ENCODE measurements around the gene ZNF774.
"Not testable (repeated sequence)": the region's sequence is repeated elsewhere in the genome, so short reads cannot be mapped to it uniquely, and the experiment has no call there.

The ZNF774 gene

GRCh38 chr15:90344662-90345061 is 7.4 kb upstream of the ZNF774 start:
- no peak for DNase-seq (ENCODE audit: low read depth in 1 of 2, low spot score in 1 of 2)

DNA sequence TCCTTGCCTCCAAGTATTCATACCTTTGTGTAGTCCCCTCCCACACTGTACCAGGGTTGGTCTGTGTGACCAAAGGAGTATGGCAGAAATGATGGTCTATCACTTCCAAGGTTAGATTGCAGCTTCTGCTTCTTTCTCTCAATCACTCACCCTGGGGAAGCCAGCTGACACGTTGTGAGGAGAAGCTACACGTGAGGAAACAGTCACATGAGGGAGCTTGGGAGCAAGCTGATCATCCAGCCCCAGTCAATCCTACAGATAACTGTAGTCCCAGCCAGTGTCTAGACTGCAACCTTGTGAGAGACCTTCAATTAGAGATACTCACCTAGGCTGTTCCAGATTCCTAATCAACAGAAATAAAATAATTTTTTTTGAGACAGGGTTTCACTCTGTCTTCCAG is 6.2 kb upstream of the ZNF774 start:
- DNase-seq (ENCODE audit: low read depth in 1 of 2, low spot score in 1 of 2), result no peak

DNA sequence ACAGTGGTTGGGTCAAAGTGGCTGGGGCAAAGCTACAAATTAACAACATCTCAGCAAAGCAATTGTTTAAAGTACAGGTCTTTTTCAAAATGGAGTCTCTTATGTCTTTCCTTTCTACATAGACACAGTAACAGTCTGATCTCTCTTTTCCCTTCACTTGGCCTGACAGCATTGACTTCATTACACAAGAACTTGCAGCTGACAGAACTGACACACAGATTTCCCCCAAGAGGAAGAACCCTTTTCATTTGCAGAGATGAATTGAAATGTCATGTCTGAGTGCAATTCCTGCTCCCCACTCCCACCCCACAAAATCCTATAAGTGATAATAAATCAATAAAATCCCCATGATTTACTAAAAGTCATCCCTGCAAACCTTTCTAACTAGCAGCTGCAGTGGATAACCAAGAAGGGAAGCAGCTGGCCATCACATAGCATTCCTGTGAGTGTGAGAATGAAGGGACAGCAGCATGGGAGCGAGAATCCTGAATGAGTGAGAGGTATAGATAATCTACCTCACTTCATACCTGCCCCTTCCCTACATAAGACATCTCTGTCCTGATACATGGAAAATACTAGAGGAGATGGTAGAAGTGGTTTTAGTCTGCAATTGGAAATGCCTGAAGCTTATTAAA is 4.5 kb upstream of the ZNF774 start:
- not testable (repeated sequence) for DNase-seq (ENCODE audit: low read depth in 1 of 2, low spot score in 1 of 2)

GRCh38 chr15:90348456-90348855 is 3.6 kb upstream of the ZNF774 start:
- DNase-seq (ENCODE audit: low read depth in 1 of 2, low spot score in 1 of 2), result no peak

GRCh38 chr15:90349072-90349471 is 3.0 kb upstream of the ZNF774 start:
- DNase-seq (ENCODE audit: low read depth in 1 of 2, low spot score in 1 of 2), result no peak

DNA sequence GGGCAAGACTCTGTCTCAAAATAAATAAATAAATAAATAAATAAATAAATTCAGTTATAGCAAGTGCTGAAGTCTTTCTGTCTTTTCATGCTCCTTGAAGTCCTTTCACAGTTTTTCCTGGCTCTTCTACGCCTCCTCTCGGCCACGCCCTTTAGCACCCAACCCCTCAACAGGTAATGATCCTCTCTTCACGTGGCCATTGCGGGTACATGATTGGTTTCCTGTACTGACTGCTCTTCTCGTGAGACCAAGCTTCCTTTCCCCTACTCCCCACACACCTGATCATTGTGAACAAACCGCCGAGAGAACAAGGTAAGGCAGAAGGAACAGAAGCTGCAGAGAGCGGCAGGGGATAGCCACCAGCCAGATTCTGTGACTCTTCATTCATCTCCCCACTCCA is 2.3 kb upstream of the ZNF774 start:
- no peak for DNase-seq (ENCODE audit: low read depth in 1 of 2, low spot score in 1 of 2)

- no peak for DNase-seq (ENCODE audit: low read depth in 1 of 2, low spot score in 1 of 2)
These were observed 491 bp upstream of the ZNF774 start for GRCh38 chr15:90351479-90352106.

DNA sequence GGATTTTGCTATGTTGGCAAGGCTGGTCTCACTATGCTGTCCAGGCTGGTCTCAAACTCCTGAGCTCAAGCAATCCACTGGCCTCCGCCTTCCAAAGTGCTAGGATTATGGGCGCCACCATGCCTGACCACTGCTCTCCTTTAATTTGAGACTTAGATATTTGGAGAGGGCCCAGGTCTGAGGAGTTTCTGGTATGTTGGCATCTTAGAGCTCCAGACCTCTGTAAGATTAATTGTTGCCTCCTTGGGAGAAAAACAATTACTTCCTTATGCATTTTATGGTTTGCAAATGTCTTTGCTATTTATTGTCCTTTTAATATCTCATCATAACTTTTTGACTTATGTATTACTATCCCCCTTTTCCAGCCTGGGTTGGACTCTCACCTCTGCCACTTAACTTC is 2.9 kb downstream of the ZNF774 start:
- no peak for DNase-seq (ENCODE audit: low read depth in 1 of 2, low spot score in 1 of 2)

- no peak for DNase-seq (ENCODE audit: low read depth in 1 of 2, low spot score in 1 of 2)
These were observed 6.3 kb downstream of the ZNF774 start for GRCh38 chr15:90358124-90359033.

- no peak for DNase-seq (ENCODE audit: low read depth in 1 of 2, low spot score in 1 of 2)
These were observed 8.7 kb downstream of the ZNF774 start for GRCh38 chr15:90360746-90361145.

GRCh38 chr15:90362936-90363212 is 10.8 kb downstream of the ZNF774 start:
- DNase-seq (ENCODE audit: low read depth in 1 of 2, low spot score in 1 of 2), result no peak

DNA sequence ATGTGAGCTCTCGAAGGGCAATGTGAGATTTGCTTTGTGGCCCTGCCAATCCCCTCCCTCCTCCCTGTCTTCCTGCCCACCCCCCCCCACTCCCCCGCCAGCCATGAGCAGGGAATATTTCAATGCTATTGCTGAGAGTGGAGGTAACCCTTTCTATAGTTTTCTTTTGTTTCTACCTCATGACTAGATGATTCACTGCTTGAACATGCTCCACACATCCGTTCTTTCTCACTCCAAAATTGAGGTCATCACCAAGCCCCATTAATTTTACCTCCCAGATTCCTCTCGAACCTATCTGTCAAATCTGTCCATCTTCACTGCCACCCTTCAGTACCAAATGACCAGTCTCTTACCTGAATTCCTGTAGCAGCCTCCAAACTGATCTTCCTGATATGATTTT is 12.2 kb downstream of the ZNF774 start:
- no peak for DNase-seq (ENCODE audit: low read depth in 1 of 2, low spot score in 1 of 2)

GRCh38 chr15:90365414-90366055 is 13.5 kb downstream of the ZNF774 start:
- no peak for DNase-seq (ENCODE audit: low read depth in 1 of 2, low spot score in 1 of 2)

- no peak for DNase-seq (ENCODE audit: low read depth in 1 of 2, low spot score in 1 of 2)
These were observed 15.5 kb downstream of the ZNF774 start for GRCh38 chr15:90367576-90367975.

- DNase-seq (ENCODE audit: low read depth in 1 of 2, low spot score in 1 of 2), result no peak
These were observed 23.0 kb downstream of the ZNF774 start for GRCh38 chr15:90375071-90375470.

DNA sequence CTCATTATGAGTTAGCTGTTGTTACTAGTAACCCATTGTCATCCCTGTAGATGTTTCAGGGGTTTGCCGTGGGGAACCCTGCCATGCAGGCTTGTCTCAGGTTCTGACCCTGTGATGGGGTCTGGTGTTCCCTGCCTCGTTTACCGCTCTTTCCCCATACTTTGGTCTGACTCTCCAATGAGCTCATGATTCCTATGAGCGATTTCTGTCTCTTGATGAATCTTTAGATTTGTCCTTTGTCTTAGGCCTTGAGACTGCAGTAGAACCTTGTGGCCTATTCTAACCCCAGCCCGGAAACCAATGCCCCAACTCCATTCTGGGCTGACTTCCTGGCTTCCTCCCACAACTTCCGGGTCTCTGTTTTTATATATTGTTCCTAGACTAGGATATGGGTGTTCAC is 24.7 kb downstream of the ZNF774 start:
- peak in 1 of 2 donors; percentile 54 for DNase-seq (ENCODE audit: low read depth in 1 of 2, low spot score in 1 of 2)

GRCh38 chr15:90379263-90379662 is 27.2 kb downstream of the ZNF774 start:
- DNase-seq (ENCODE audit: low read depth in 1 of 2, low spot score in 1 of 2), result no peak

DNA sequence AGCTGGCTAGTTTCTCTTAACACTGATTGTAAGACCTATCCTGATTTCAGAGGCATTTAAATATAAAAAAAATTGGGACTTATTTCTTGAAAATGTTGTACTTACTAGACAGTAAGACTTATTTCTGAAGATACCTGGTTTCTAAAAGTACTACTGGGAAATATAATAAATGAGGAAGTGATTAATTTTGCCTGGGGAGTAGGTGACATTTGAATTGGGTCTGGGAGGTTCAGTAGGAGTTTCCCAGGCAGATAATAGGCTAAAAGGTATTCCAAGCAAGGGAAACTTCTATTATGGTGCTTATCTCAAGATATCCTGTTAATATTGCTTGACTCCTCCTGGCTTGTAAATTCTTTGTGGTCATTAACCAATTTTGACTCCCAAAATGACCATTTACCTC is 29.4 kb downstream of the ZNF774 start:
- DNase-seq (ENCODE audit: low read depth in 1 of 2, low spot score in 1 of 2), result no peak

DNA sequence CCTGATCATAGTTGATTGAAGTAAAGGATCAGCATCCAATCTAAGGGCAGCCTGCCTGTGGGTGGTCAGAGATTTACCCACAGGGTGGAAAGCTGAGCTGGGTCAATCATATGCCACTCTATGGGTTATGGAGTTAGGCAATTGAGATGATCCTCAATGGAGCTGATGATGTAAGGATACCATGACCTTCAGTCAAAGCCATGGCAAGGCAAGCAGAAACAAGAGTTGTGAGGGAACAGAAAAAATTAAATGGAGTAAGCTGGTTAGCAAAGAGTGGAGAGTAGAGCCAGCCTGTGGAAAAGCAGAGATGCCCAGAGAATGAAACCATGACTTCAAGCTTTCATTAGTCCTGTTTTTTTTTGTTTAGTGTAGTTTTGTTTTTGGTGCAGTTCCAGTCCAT is 30.2 kb downstream of the ZNF774 start:
- no peak for DNase-seq (ENCODE audit: low read depth in 1 of 2, low spot score in 1 of 2)

DNA sequence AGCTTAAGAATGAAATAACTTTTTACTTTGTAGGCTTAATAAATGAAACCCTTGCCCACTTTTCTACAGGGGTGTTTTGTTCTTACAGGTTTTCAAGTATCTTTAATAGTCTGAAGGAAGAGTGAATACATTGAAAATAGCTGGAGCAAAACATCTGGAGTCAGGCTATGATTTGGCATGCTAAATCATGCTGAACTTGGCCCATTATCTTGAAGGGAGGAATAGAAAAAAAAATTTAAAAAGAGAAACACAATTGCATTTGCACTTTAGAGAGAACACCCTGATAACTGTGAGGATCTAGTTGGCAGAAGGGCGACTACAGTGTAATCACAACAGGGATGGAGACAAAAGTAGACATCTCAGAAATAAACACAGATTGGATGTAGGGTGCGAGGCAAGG is 34.1 kb downstream of the ZNF774 start:
- no peak for DNase-seq (ENCODE audit: low read depth in 1 of 2, low spot score in 1 of 2)

GRCh38 chr15:90387534-90388461 is 35.7 kb downstream of the ZNF774 start, which contains the start of gene IQGAP1:
TSS of gene IQGAP1 (plus strand) at chr15:90388242. CDS start at chr15:90388342, 100 bp downstream.
- DNase-seq (ENCODE audit: low read depth in 1 of 2, low spot score in 1 of 2), result peak; percentile 93 to 96
